Measurements from ENCODE around the gene RETREG2.

DNA sequence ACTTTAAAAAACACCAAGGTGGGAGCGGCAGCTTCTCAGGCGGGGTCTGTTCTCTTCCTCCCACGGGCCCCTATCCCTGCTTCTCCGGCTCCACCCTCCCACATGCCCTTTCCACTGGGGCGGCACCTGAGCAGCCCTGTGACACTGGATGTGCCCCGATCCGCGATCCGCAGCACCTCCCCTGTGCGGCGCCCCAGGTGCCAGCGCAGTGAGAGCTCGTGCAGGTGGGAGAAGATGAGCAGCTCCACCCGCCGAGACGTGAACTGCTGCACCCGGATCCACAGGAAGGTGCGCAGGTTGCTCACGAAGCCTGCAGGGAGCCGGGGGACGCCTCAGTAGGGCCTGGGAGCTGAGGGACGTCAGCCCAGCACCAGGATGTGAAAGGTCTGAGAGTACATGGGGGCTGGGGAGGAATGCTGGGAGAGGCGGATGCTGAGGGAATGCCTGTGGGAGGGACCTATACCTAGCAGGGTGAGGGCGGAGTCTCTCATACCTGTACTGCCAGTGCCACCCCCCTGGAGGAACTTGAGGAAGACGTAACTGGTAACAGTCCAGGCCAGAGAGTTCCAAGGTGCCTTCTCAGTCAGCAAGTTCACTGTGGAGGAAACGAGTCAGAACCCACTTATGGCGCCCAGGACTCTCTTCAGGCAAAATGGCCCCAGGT, 37.9 kb downstream of the RETREG2 start:
- TF ChIP-seq, protein P1, sequence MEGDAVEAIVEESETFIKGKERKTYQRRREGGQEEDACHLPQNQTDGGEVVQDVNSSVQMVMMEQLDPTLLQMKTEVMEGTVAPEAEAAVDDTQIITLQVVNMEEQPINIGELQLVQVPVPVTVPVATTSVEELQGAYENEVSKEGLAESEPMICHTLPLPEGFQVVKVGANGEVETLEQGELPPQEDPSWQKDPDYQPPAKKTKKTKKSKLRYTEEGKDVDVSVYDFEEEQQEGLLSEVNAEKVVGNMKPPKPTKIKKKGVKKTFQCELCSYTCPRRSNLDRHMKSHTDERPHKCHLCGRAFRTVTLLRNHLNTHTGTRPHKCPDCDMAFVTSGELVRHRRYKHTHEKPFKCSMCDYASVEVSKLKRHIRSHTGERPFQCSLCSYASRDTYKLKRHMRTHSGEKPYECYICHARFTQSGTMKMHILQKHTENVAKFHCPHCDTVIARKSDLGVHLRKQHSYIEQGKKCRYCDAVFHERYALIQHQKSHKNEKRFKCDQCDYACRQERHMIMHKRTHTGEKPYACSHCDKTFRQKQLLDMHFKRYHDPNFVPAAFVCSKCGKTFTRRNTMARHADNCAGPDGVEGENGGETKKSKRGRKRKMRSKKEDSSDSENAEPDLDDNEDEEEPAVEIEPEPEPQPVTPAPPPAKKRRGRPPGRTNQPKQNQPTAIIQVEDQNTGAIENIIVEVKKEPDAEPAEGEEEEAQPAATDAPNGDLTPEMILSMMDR (IDR thresholded peaks at IDR 0.05) = no peak
- no peak for TF ChIP-seq POLR2A (IDR thresholded peaks at IDR 0.05)

Measured in body of pancreas (tissue), 4 donors.